ENCODE measurements around the gene ZSWIM6. TPM values are rescaled to one million over a fixed set of nuclear protein-coding genes. Genes with fewer than 3 reads are reported as not detected.

Gene ZSWIM6
- total and polyA plus RNA-seq, 2 of the 4 experiments (the other 2 are of a cell fraction): 10.8 to 14.1 TPM

DNA sequence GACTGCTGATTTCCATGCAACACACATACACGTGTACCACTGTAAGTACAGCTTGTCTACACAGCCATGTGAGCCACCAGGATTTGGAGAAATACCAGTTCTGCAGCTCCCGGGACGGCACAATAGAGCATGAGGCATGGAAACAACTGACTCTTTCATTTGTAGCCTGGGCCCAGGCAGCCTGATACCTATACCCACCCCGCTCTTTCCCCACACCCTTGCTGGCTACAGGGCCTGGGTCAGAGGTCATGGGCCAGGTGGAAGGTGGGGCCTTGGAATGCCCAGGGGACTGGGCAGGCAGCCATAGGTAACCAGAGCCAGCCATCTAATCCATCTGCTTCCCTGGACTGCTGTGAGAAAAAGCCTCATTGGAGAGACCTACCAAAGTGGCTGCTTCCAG lies 39.0 kb upstream of the ZSWIM6 start:
- Histone ChIP-seq H3K27me3 (ENCODE audit: control insufficient read depth, insufficient read depth, low read length) (no peaks in the 10 kb centered on the region), H4K20me1 (ENCODE audit: insufficient read depth, low read length) (no peaks in the 10 kb centered on the region), H3K4me3 (ENCODE audit: insufficient read depth, low read depth, low read length) (no peak overlapping the region), H3K9ac (ENCODE audit: low read depth, low read length) (no peak overlapping the region), H3K18ac (ENCODE audit: low read depth, low read length) (no peak overlapping the region), H3K79me1 (ENCODE audit: low read depth in 1 of 2, low read length in 2 of 2) (peaks cover 6 to 7% of the 10 kb centered on the region in 2 experiments; a peak in 2 of 4 replicates), H3K4me2 (ENCODE audit: low read depth, low read length) (no peak overlapping the region), H3K14ac (replicated peaks; ENCODE audit: low read depth, low read length) (no peak overlapping the region), H3K4ac (ENCODE audit: low read depth, low read length) (no peak overlapping the region), H3K9me3 (ENCODE audit: control insufficient read depth, insufficient read depth, low read length) (no peaks in the 10 kb centered on the region), H3K36me3 (ENCODE audit: control insufficient read depth, insufficient read depth, low read length) (no peaks in the 10 kb centered on the region), H4K5ac (ENCODE audit: low read depth, low read length) (no peak overlapping the region), H3K4me1 (ENCODE audit: control insufficient read depth, insufficient read depth, low read length) (peaks cover 15% of the 10 kb centered on the region), H2BK20ac (ENCODE audit: low read depth, low read length) (peak overlapping the region; percentile 24; the same call in 1 of the 2 replicates), H2BK15ac (ENCODE audit: low read depth, low read length) (no peak overlapping the region), H3K9me1 (ENCODE audit: insufficient read depth, low read length) (peaks cover 17% of the 10 kb centered on the region), H4K91ac (ENCODE audit: insufficient read depth, low read depth, low read length) (no peak overlapping the region), H2BK5ac (ENCODE audit: low read depth, low read length, poor library complexity, severe bottlenecking) (no peak overlapping the region), H3K23ac (ENCODE audit: low read depth, low read length) (no peak overlapping the region), H3K27ac (ENCODE audit: insufficient read depth, low read length) (no peak overlapping the region), H3K56ac (ENCODE audit: extremely low read depth, insufficient read depth, low read length) (no peak overlapping the region), H2AK5ac (ENCODE audit: low read depth, low read length) (no peak overlapping the region), H2AK9ac (replicated peaks; ENCODE audit: low read depth, low read length, poor library complexity) (no peak overlapping the region), H2AFZ (replicated peaks; ENCODE audit: low read length, poor library complexity) (peak overlapping the region; percentile 6), H2BK120ac (ENCODE audit: low read depth, low read length) (no peak overlapping the region), H4K8ac (ENCODE audit: low read depth in 2 of 2, low read length in 2 of 2) (no peak overlapping the region)
- dilution Hi-C loops (cut with HindIII; ENCODE audit: low sequenced_read_pairs, unreplicated experiment) (no loop called here), intact Hi-C loops (cut with micrococcal nuclease) (no loop called here), in situ Hi-C loops (cut with MboI; ENCODE audit: low sequenced_read_pairs) (no loop called here)
- WGBS, 2 experiments (ENCODE audit: extremely low coverage in 2 of 2, insufficient read length in 1 of 2): no CpG with 5 or more reads among the region's 4 CpGs
- no TSS peak for BruUV-seq (replicated peaks)
- TF ChIP-seq CEBPB (IDR thresholded peaks at IDR 0.05; ENCODE audit: low read depth, low read length): no peak
- no peak for TF ChIP-seq RAD21 (IDR thresholded peaks at IDR 0.05; ENCODE audit: low read length)
- ATAC-seq (ENCODE audit: low read depth): no peak
- ChIA-PET CTCF (no interaction called here), POLR2A (ENCODE audit: unreplicated experiment) (no interaction called here)
- no peak for DNase-seq
